HG03159 (cell line): ENCODE measurements around the gene ZNF467.

Experiments
- ATAC-seq: cut with Tn5 transposase; IDR thresholded peaks from one replicate; pipeline ENCODE4 v1.9.1; 2021; ENCODE audit warnings: mild to moderate bottlenecking, moderate library complexity; ENCODE audit not compliant: unreplicated experiment

ZNF467 gene

DNA sequence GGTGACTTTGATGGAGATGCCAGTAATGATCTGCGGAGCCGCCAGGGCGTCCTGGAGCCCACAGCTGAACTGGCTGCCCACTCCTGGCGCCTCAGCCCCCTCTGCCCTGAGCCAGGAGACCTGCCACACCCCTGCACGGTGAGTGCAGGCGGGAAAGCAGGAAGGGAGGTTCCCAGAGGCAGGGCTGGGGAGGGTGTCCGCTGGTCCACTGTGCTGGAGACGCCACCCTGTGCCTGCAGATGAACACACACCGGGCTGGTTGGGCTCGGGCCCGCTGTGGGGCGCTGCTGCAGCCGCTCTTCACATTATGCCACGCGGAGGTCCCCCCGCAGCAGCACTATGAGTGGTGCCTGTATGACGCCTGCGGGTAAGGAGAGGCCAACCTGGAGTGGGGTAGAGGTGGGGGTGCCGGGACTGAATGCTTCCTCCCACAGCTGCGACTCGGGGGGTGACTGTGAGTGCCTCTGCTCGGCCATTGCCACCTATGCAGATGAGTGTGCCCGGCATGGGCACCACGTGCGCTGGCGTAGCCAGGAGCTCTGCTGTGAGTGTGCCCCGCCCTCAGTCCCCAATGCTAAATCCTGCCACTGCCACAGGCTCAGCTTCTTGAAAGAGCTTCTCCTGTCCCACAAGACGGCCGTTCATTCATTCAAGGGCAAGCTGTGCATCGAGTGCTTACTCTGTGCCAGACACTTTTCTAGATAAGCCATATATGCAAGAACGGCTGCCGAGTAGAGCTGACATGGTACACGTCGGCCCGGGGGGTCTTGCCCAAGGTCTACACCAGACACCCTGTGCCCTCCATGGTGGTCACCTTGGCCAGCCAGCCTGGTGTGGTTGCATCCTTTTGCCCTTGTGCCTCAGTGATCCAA lies 14.3 kb upstream of the ZNF467 start:
- ATAC-seq: no peak

DNA sequence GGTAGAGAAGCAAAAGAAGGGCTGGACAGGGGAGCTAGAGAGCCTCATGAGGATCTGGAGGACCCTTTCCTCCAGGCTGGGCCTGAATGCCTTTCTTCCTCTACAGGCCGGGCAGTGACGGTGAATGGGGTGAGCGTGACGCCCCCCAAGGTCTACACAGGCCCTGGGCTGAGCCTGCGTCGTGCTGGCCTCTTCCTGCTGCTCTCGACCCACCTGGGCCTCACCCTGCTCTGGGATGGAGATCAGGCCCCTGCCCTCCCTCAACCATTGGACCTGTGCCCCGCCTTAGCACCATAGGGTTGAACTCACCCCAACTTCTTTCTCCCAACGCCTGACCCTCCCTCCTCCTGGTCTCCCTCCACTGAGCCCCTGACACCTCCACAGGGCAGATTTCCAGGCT lies 12.6 kb upstream of the ZNF467 start:
- no peak for ATAC-seq

DNA sequence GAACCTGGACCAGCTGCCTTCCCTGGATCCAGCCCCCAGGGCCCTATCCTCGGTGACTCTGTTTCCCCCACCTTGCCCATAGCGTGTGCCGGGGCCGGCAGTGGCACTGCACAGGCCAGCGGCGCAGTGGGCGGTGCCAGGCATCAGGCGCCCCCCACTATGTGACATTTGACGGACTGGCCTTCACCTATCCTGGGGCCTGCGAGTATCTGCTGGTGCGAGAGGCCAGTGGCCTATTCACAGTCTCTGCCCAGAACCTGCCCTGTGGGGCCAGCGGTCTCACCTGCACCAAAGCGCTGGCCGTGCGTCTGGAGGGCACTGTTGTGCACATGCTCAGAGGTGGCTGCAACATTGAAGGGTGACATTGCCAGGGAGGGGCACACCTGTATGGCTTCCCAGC lies 12.0 kb upstream of the ZNF467 start:
- no peak for ATAC-seq

DNA sequence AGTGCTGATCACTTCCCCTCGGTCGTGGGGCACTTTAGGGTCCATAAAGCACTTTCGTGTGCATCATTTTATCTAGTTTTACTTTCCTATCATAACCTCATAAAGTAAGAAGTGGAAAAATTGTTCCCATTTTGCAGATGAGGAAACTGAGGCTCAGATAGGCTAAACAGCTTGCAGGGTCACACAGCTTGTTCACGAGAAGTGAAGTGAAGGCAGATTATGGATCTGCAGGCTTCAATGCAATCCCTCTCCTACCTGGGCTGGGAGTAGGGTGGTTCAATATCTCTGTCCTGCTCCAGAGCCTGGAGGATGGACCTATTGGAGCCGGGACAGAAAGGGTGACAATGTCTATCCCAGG lies 10.8 kb upstream of the ZNF467 start:
- no peak for ATAC-seq

DNA sequence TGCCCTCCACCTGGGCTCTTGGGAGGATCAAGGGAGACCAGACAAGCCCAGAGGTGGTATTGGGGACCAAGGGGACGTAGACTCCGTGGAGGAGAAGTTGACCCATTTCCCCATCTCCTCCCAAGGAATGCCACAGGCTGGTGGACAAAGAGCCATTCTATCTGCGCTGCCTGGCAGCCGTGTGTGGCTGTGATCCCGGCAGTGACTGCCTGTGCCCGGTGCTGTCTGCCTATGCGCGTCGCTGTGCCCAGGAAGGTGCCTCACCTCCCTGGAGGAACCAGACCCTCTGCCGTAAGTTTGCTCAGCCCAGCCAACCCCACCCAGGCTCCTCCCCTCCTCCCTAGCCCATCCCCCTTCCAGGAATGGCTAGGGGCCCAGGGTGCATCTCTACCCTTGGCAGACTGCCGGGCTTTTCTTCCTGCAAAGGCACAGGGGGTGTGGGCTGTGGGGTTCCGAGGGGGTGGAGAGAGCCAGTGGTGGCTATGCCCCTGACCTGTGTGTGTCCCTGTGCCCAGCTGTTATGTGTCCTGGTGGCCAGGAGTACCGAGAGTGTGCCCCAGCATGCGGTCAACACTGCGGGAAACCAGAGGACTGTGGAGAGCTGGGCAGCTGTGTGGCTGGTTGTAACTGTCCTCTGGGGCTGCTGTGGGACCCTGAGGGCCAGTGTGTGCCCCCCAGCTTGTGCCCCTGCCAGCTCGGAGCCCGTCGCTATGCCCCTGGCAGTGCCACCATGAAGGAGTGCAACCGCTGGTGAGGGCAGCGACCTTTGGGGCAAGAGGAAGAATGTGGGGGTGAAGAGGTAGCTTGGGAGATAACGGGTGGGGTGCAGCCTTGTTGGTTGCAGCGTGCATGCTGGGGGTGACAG lies 10.2 kb upstream of the ZNF467 start:
- no peak for ATAC-seq

DNA sequence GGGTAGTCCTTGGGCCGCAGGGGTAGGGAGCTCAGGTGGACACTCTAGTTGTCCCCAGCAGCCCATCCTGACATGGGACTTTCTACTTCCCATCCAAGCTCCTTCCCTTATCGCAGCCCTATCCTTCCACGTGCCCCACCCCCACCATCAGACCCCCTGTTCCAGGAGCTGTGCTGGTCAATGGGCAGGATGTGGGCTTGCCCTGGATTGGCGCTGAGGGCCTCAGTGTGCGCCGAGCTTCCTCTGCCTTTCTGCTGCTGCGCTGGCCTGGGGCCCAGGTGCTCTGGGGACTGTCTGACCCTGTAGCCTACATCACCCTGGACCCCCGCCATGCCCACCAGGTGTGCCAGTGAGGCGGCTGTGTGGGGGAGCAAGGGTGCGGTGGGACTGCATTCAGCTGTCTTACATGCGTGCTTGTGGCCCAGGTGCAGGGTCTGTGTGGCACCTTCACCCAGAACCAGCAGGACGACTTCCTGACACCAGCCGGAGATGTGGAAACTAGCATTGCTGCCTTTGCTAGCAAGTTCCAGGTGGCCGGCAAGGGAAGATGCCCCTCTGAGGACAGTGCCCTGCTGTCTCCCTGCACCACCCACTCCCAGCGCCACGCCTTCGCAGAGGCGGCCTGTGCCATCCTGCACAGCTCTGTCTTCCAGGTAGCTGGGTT lies 9.4 kb upstream of the ZNF467 start:
- no peak for ATAC-seq

DNA sequence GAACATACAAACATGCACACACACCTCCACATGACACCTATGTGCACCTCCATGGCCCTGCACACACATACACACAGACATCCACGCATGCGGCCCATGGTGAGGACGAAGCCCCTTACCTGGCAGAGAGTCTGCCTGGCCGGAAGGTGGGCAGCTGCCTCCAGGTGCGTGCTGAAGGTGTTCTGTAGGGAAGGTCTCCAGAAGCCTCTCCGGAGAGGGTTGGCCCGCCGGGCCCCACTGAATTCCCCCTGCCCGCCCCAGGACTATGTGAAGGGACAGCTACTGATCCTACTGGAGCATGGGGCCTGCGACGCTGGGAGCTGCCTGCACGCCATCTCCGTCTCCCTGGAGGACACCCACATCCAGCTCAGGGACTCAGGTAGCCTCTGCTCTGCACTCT lies 8.5 kb upstream of the ZNF467 start:
- no peak for ATAC-seq

DNA sequence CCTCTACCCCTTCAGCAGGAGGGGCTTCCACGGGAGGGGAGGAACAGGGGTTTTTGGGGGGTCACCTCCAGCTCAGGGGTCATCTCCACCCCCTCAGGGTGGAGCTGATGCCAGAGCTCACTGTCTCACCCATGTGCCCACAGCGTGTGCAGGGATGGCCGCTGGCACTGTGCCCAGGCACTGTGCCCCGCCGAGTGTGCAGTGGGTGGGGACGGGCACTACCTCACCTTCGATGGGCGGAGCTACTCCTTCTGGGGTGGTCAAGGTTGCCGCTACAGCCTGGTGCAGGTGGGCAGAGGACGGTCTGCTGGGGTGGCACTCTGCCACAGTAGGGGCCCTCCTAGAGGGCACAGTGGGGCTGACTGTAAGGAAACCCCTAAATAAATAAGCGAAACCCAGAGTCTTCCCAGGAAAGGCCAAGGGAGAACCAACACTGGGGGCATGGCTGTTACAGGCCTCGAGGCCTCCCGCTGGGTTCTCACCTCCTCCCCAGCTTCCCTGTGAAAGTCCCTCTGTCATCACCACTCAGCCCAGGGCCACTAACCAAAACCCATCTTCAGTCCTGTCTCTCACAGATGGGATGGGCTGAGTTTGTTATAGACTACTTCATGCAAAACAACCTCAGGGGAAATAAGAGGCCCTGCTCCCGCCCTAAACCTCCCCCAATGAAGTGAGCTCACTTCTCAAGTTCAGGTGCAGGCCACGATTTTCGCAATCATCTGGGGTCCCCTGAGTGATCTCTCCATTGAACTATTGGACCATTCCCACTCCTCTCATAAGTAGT lies 7.4 kb upstream of the ZNF467 start:
- no peak for ATAC-seq

DNA sequence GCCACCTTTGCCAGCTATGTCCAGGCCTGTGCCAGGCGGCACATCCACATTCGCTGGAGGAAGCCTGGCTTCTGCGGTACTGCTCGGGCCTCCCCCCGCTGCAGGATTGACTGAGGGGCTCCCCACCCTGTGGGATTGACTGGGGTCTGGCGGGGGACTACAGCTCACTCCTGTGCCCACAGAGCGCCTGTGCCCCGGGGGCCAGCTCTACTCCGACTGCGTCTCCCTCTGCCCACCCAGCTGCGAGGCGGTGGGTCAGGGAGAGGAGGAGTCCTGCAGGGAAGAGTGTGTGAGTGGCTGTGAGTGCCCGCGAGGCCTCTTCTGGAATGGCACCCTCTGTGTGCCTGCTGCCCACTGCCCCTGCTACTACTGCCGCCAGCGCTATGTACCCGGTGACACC lies 6.7 kb upstream of the ZNF467 start:
- no peak for ATAC-seq

DNA sequence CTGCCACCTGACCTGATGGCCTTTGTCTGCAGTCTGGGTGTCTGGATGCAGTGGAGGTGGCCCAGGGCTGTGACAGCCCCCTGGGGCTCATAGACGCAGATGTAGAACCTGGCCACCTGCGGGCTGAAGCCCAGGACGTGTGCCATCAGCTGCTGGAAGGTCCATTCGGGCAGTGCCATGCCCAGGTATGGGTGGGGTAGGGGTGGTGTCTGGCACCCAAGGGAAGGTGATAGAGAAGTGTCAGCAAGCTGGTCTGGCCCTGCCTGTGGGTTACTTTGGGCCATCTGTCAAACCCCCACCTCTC lies 6.1 kb upstream of the ZNF467 start:
- no peak for ATAC-seq

DNA sequence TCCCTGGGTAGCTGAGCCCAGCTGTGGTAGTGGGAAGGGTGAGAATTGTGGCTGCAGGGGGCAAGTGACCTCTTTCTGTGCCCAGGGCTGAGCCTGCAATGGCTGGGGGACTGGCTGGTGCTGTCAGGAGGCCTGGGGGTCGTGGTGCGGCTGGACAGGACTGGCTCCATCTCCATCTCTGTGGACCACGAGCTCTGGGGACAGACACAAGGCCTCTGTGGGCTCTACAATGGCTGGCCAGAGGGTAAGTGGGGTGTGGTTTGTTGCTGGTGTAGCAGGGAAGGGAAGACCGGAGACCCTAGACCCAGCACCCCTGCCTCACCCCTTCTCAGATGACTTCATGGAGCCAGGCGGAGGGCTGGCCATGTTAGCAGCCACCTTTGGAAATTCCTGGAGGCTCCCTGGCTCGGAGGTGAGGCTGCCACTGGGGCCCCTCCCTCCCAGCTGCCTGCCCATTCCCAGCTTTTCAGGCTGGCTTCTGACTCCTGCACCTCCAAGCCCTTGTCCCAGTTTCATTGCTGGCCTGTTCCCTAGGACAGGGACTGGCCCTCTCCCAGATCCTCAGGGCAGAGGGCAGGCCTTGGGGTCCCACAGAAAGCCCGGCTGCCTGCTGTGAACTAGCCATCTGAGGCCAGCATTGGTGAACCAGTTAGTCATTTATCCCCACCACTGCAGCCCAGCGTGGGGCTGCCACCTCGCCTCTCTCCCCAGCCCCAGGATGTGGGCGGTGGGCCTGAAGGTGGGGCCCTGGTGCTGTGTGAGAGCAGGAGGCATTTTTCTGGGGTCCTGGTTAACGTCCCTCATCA lies 5.5 kb upstream of the ZNF467 start:
- no peak for ATAC-seq

DNA sequence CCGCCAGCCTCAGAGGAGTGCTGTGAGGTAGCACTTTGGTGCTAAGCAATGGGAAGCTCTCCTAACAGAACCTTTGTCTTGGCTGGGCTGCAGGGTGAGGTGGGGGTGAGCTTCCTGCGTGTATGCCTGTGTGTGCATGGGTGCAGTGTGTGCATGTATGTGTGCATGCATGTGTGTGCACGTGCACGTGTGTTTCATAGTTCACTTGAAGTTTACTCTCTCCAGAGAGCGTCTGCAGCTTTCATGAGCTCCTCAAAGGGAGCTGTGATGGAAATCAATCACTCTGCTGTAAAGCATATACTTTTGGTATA lies 4.9 kb upstream of the ZNF467 start:
- no peak for ATAC-seq

DNA sequence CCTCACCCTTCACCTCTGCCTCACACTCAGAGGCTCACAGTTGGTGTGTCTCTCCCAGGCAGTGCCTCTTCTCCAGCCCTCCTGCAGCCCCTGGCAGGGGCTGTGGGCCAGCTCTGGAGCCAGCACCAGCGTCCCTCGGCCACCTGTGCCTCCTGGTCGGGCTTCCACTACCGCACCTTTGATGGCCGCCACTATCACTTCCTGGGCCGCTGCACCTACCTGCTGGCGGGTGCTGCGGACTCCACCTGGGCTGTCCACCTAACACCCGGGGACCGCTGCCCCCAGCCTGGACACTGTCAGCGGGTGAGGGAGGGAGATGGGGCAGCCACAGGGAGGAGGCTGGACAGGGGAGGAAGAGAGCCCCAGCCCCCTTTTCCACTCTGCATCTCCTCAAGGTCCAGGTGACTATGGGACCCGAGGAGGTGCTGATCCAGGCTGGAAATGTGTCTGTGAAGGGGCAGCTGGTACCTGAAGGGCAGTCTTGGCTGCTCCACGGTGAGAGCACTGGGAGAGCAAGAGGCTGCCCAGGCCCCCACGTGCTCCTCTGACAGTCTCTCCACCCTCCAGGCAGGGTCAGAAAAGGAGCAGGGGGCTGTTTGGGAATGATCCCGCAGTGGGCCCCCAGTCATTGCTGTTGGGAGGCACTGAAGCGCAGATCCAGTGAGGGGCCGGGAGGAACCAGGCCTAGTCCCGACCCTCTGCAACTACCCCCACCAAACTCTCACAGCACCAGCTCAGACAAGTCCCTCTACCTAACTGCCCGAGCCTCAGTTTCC lies 4.4 kb upstream of the ZNF467 start:
- ATAC-seq: no peak

DNA sequence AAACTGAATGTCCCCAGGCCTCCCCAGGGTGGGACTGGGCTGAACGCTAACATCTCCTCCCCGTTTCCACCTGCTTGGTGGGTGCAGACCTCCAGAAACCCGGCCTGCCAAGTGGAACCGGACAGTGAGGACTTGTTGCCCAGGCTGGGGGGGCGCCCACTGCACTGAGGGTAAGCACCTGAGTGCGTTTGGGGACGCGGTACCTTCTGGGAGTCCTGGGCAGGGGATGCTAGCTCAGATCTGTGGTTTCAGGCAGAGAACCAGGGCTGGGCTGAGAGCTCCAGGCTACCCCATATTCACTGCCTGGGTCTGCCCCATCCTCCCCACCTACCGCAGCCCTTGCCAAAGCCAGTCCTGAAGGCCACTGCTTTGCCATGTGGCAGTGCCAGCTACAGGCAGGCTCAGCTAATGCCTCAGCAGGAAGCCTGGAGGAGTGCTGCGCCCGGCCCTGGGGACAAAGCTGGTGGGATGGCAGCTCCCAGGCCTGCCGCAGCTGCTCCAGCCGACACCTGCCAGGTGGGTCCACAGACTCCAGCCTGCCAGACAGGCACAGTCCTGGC lies 3.5 kb upstream of the ZNF467 start:
- no peak for ATAC-seq

DNA sequence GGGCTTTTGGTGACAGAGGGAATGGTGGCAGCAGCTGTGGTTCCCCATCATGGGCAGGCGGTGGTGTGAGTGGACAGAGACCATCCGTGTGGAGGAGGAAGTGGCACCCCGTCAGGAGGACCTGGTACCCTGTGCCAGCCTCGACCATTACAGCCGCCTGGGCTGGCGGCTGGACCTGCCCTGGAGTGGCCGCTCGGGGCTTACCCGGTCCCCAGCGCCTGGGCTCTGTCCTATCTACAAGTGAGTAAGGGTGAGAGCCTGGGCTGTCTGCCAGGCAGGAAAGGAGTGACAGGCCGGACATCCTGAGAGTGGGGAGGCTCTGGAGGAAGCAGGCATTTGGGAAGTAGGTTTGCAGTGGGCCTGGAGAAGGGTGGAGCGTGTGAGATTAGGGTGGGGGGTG lies 2.9 kb upstream of the ZNF467 start:
- no peak for ATAC-seq

DNA sequence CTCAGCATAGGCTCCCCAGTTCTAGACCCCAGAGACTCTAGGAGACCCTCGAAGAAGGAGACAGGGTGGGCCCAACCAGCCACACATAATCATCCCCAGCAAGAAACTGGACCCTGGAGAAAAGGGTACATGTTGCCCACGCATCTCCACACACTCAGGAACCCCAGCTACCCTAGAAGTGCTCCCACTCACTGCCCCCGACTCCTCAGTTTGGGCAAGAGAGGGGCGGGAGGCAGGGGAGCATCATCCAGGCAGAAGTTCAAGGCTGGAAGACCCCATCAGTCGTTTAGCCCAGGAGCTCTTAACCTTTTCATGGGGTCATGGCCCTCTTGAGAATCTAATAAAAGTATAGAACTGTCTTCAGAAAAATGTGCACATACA lies 1.8 kb upstream of the ZNF467 start:
- ATAC-seq: no peak

DNA sequence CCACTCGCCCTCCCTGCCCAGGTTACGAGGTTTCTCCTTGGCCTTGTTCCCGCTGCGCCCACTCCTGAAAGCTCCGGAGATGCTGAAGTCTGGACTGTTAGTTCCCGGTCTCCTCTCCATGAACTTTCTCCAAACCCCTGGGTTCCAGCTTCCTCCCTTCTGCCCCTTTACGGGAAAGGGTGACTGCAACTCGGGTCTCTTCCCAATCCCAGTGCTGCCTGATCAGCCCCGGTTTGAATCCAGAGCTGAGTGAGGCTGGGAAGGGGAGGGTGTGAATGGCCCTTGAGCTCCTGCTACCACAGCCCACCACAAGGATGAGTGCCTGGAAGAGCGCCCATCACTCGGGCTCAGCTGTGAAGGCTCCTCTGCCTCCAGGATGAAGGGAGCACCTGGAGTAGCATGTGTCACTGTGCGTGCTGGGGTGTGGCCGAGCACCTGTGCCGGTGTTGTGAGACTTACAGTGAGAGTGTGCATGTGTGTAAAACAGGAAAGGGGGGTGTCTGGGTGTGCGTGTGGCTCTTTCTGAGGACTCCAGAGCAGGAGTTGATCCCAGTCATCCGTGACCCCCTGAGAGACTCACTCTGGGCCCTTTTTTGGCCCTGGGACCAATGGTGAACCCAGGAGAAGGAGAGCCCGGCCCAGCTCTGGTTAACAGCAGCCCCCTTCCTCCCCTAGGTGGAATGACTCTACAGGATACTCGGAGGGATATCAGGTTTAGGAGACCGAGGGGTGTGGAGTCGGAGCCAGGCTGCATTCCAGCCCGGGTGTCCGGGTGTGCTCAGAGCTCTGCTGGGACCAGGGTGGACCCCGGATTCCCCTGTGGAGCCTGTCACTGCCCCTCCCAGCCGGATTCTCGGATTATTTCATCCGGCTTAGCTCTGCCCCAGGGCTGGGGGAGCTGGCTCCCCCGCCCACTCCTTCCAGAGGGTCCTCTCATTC lies 1.1 kb upstream of the ZNF467 start:
- ATAC-seq: no peak

DNA sequence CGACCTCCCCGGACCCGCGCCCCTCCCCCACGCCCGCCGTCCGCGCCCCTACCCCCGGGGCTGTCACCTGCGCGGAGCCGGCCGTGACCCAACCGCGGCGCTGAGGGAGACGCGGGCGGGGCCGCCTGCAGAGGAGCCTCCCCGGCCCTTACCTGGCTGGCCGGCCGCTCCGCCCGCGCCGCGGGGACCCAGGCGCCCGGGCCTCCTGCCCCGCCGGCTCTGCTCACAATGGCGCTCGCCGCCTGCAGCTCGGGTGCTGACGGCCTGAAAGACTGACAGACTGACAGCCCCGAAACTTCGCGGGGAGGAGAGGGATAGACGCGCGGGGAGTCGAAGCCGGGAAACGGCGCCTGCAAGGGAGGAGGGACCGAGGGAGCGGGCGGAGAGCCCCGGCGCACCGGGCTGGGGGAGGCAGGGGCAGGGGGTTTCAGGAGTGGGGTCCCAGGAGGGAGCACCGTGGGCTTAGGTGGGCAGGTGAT lies 393 bp downstream of the ZNF467 start:
- no peak for ATAC-seq
